Stimulated activated CD4-positive, alpha-beta T cell treated with anti-CD3 and anti-CD28 coated beads, Interleukin-1b, Interleukin-23, amount 100 ng/mL, for 24 hours (primary cell): ENCODE results near the gene SYT2.
"Not testable (repeated sequence)": the region's sequence is repeated elsewhere in the genome, so short reads cannot be mapped to it uniquely, and the experiment has no call there.

Experiments used
- DNase-seq, 4 experiments: peaks; one replicate each; pipeline ENCODE4 v3.0.0-alpha.2; 2020; ENCODE audit warnings: low read depth in 4 of 4, low spot score in 1 of 4

SYT2 gene

DNA sequence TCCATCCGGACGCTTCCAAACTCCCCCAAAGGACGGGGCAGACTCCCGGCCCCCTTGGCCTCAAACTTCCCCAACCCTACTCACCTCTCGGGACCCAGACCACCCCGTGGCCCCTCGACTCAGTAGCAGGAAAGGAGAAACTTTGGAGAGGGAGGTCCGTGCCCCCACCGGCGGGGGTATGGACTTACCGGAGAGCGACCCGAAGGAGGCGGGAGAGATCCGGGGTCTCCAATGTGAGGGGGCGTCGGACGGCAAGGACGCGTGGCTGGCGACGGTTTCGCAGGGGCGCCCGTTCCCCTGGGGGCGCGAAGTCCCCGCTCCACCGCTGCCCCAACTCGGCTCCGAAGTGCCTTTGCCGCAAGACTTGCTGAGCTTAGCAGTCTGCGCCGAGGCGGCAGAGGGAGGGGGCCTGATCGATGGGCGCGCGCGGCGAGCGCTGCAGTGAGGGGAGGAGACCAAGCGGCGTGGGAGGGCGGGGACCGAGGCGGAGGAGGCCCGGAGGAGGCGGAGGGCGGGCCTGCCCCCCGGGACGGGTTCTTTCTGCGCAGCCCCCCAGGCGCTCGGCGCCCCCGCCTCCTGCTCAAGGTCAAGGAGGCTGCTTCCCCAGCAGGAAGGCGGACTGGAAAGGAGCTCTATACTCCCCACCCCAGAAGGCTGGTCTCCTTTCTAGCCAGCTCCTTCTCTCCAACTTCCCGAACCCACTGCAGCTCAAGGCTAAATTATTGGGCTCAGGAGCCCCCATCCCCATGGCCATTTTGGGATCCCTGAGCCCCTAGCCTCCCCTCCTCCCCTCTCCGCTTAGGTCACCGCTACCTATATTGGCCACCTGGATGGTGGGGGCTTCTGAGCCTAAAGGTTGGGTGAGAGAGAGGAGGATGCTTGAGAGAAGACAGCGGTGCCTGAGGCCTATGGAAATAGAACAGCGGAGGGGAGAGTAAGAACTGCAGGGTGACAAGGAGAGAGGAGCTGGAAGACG lies at the start of gene SYT2:
TSS of gene SYT2 (minus strand) at position 385 of the 976 bp plus-strand sequence. CDS start 104,682 bp downstream, outside the sequence.
- peak in 2 of 4 experiments; percentile 3 to 4 for DNase-seq

GRCh38 chr1:202756391-202756790 lies 46.1 kb upstream of the SYT2 start:
- DNase-seq = no peak

GRCh38 chr1:202754293-202754692 lies 44.0 kb upstream of the SYT2 start:
- DNase-seq = no peak

GRCh38 chr1:202752774-202753173 lies 42.5 kb upstream of the SYT2 start:
- no peak for DNase-seq

GRCh38 chr1:202750761-202751160 lies 40.5 kb upstream of the SYT2 start:
- no peak for DNase-seq

DNA sequence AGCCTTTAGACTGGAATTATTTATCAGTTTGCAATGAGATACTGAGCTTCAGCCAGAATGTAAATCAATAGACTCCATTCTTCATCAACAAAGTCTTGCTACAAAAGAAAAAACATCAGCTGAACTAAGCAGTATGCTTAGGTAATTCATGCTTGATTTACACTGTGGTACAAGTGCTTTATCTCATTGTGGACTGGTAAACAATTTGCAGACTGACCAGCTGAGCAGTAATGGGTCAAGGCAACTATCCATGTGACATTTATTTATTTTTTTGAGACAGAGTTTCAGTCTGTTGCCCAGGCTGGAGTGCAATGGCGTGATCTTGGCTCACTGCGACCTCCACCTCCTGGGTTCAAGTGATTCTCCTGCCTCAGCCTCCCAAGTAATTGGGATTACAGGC lies 39.8 kb upstream of the SYT2 start:
- no peak for DNase-seq

DNA sequence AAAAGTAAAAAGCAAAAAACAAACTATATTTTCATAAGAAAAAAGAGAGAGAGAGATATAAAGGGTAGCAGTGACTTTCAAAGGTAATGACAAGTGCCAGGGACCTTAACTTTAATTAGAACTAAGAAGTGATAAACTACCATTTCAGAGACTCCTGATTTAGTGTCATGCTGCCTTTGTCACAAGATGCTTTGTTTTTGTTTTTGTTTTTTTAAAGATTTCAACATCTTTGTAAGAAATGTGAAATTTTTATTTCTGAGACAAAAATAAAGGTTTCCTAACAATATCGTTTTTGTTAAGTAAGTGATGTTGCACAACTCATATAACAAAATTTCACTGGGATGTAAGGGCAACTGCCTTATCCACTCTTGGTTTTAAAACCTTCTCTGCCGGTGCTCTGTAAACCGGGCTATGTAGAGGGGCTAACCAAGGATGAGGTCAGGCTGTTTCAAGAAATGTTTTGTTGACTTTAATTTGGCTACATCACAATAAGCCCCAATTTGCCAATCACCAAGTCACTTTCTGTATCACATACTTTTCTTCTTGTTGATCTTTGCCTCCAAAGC lies 35.2 kb upstream of the SYT2 start:
- no peak for DNase-seq

DNA sequence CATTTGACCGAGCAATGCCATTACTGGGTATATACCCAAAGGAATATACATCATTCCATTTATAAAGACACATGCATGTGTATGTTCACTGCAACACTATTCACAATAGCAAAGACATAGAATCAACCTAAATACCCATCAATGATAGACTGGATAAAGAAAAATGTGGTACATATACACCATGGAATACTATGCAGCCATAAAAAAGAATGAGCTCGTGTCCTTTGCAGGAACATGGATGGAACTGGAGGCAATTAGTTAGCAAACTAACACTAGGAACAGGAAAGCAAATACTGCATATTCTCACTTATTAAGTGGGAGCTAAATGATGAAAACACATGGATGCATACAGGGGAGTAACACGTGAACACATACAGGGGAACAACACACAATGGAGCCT lies 34.5 kb upstream of the SYT2 start:
- DNase-seq = not testable (repeated sequence)

DNA sequence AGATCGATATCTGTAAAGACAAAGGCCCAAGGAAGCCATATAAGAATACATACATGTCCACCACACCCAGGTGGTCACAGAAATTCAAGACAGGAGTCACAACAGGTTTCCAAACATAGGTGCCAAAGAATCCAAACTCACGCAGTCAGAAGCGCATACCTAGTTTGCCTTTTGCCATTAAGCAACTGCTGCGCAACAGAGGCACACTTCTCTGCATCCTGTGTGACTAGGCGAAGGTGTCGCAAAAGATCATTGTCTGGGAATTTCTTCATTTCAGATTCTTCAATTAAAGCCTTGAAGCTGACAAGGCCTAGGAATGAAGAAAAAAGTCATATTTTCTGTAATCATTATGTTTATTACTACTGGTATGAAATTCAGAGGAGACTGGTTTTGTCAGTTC lies 32.2 kb upstream of the SYT2 start:
- no peak for DNase-seq

DNA sequence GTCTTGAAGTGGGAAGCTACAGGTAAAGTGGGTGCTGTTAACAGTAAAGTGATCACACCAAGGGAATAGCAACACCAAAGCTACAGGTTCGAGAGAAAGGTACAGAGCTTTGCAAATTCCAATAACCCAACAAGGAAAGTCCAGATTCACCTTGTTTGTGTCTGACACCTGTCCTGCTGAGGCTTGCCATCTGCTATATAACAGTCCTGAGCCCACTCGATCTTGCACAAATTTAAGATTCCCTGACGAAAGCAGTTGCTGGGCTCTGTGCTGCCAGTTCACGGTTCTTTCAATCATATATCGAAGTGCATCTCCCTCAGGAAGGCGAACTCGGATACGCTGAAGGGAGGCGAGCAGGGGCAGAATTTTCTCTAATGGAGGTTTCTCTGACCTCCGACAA lies 23.0 kb upstream of the SYT2 start:
- DNase-seq = no peak

DNA sequence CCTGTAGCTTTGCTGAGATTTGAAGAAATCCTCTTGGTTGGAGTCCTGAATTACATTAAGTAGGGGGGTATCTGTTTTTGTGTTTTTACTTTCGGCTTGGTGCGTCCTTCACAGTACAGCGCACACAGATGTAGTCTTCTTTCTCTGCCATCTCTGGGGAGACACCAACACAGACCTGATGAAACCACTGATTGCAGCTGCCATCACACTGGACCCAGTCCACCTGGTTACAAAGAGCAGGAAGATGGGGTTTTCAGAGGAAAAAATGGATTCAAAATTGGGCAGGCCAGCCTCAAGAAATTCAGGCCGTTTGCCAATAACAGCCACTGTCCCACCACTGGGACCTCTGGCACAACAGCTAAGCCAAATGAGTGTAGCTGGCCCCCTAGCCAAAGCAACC lies 18.7 kb upstream of the SYT2 start:
- no peak for DNase-seq

DNA sequence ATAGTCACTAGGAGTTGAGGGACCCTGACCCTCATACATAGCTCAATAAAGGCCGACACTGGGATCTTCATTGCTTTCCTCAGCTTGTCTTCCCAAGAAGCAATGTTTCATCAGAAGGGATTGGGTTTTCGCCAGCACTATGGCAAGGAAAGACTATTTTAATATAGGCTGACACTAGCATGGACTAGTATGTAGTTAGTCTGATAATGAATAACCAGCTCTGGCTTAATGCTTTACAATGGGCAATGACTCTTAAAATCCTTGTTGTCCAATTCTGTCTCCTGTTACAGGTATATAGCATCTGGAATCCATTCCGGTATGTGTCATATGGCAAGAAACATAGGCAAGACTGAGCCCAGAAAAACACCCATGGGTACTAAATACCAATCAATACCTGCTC lies 15.3 kb upstream of the SYT2 start:
- no peak for DNase-seq

DNA sequence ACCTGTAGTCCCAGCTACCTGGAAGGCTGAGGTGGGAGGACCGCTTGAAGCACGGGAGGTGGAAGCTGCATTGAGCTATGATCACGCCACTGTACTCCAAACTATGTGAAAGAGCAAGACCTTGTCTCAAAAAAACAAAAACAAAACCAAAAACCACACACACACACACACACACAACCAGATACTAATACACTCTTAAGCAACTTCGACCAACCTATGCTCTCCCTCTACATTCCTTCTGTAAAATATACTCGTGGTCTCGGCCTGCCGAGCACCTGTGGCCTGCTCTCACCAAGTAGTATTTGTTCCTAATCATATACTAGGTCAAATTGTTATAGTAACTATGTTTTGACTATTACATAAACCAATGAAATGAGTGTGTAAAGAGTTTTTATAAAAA lies 13.5 kb upstream of the SYT2 start:
- DNase-seq = no peak

DNA sequence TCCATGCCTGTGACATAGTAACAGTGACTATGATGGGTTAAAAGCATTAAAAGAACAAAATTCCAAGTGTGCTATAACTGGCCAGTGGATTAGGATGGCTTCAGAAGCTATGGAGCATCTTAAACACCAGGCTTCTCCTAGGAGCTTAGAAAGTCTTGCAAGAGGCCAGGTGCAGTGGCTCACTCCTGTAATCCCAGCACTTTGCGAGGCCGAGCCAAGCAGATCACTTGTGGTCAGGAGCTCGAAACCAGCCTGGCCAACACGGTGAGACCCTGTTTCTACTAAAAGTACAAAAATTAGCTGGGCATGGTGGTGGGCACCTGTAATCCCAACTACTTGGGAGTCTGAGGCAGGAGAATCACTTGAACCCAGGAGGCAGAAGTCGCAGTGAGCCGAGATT lies 12.8 kb upstream of the SYT2 start:
- DNase-seq = not testable (repeated sequence)

DNA sequence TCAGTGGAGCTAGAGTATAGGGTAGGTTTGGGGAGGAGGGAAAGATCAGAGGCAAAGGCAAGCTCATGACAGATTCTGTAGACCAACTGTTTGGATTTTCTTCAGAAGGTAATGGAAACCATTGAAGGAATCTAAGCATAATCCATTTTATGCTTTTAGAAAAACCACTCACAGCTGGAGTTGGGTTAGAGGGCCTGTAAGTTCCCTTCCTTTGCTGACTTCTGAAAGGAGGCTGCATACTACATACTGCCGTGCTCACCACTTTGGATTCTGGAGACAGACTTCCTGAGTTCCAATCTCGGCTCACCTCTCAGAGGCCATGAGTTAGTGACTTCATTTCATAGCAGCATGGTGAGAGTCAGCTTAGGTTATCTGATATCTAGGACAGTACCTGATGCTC lies 6.4 kb upstream of the SYT2 start:
- DNase-seq = no peak

- not testable (repeated sequence) for DNase-seq
These were observed 3.9 kb upstream of the SYT2 start for GRCh38 chr1:202714202-202714601.

DNA sequence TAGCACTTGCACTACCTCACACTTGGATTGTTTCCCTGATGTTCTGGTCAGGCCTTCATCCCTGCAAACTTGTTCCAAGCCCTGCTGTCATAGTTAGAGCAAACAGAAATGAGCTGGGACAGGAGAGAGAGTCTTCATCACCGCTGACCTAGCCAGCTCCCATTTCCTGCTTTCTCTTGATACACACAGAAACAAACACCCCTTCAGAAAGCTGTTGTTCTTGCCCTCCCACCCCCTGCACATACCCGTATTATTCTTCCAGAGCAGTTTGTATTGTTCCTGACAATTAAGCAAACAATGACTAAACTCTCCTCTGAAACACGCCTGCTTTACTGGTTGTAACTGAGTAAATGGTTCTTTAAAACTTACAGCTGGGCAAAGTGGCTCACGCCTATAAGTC lies 2.9 kb upstream of the SYT2 start:
- no peak for DNase-seq

GRCh38 chr1:202711949-202712635 lies 1.8 kb upstream of the SYT2 start:
- DNase-seq = no peak

- DNase-seq = no peak
These were observed 795 bp downstream of the SYT2 start for GRCh38 chr1:202709276-202710041.

DNA sequence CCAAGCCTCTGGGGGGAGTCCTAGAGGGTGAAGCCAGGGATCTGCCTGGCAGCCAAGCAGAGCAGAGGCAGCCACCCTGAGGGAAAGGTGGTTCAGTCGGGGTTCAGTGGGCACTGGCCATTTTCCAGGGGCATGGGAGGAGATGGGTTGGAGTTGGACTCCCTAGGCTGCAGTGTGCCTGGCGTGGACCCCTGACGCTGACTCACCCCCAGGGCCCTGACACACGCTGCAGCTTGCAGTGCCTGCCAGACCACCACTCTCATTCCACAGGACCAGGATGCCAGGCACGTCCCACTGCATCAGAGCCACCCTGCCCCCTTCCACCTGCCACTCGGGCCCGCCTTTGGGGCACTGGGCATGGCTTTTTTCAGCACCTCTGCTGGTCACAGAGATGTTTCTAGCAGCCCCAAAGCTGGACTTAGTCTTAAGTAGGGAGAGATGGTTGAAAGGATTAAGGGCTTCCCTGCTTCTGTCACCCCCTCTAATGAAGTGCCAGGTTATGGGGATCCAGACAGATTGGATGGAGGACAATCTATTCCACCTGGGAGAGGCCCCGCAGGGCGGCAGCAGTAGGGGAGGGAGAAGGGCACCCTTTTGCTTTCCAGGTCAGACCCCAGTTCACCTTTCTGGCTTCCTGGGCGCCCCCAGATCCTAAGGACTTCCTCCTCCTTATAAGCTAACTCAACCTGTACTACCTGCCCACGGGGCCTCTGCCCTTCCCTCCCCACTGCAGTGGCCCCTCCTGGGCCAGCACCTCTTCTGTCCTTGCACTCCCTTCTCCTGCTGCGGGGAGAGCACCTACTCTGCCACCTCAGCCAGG lies 1.6 kb downstream of the SYT2 start:
- no peak for DNase-seq
